ENCODE measurements around the gene HOXA10. TPM values are rescaled to one million over a fixed set of nuclear protein-coding genes. Genes with fewer than 3 reads are reported as not detected.
A peak's percentile ranks its signal among the peaks of the same experiment; 100 is the strongest.

HOXA10 gene
- total and polyA plus RNA-seq, 9 donors: 21.2 to 36.0 (median 30.4) TPM

DNA sequence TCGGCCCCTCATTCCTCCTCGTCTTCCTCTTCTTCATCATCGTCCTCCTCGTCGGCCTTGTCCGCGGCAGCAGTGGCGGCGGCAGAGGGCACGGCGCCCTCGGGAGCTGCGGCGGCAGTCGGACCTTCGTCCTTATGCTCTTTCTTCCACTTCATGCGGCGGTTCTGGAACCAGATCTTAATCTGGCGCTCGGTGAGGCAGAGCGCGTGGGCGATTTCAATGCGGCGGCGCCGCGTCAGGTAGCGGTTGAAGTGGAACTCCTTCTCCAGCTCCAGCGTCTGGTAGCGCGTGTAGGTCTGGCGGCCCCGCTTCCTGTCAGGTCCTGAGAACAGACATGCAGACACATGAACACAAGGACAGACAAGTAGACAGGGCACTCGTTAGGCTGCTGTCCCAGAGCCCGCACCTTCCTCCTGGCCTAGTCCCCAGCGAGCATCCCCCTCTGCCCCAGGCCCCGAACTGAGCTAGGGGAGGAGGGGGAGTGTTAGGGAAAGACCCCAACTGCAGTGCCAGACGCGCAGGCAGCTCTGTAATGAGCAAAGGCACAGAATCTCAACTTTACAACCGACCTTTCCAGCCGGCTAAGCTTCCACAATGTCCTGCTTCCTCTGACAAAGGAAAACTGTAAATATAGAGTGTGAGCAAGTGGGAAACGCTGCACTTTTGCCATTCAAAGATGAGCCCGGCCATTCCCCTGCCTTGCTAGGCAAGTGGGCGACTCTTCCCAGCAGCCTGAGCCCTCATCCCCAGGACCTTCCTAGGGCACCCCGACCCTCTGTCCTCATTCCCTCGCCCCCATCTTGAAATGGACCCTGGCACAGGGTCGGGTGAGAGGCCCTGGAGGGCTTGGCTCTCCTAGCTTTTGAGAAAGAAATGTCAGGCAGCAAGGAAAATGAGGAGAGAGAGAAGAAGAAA lies 19.0 kb downstream of the HOXA10 start:
- H3K27me3 ChIP-seq (ENCODE audit: control insufficient read depth, insufficient read depth, low read length): peaks cover 80% of the 10 kb centered on the region
- H3K27ac ChIP-seq (ENCODE audit: low read length): peak overlapping the region; percentile 92
- DNase-seq: no peak
- H3K9me3 ChIP-seq (replicated peaks; ENCODE audit: control insufficient read depth, low read depth, low read length): no peaks in the 10 kb centered on the region
- H3K4me1 ChIP-seq (ENCODE audit: control insufficient read depth, insufficient read depth, low read length): peaks cover 76% of the 10 kb centered on the region
- H3K36me3 ChIP-seq (ENCODE audit: control insufficient read depth, insufficient read depth, low read length): peaks cover 10% of the 10 kb centered on the region
- H3K4me3 ChIP-seq (ENCODE audit: low read length): peak overlapping the region; percentile 60
- WGBS (ENCODE audit: insufficient coverage): 46% methylated on average over 36 of the region's 48 CpGs

DNA sequence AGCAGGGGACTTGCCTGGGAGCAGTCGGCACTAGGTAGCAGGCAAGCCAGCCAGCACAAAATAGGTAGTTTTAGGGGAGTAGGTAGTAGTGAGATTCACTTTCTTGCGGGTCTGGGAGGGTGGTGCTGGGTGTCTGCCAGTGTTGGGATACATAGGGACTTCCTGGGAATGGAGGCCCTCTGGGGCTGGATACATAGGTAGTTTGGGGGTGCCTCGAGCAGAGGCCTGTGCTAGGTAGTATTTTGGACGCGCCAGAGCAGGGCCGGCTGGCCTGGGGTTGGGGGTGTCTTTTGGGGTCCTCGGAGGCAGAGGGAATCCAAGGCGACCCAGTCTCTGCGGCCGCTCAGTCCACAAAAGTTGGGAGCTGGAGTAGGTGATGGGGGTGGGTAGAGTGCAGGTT lies 19.8 kb downstream of the HOXA10 start:
- no peak overlapping the region for H3K4me3 ChIP-seq (ENCODE audit: low read length)
- H3K4me1 ChIP-seq (ENCODE audit: control insufficient read depth, insufficient read depth, low read length): peaks cover 75% of the 10 kb centered on the region
- DNase-seq: no peak
- WGBS (ENCODE audit: insufficient coverage): 85% methylated on average over 4 of the region's 10 CpGs
- H3K9me3 ChIP-seq (replicated peaks; ENCODE audit: control insufficient read depth, low read depth, low read length): no peaks in the 10 kb centered on the region
- H3K27me3 ChIP-seq (ENCODE audit: control insufficient read depth, insufficient read depth, low read length): peaks cover 77% of the 10 kb centered on the region
- H3K27ac ChIP-seq (ENCODE audit: low read length): peak overlapping the region; percentile 92
- H3K36me3 ChIP-seq (ENCODE audit: control insufficient read depth, insufficient read depth, low read length): peaks cover 10% of the 10 kb centered on the region

DNA sequence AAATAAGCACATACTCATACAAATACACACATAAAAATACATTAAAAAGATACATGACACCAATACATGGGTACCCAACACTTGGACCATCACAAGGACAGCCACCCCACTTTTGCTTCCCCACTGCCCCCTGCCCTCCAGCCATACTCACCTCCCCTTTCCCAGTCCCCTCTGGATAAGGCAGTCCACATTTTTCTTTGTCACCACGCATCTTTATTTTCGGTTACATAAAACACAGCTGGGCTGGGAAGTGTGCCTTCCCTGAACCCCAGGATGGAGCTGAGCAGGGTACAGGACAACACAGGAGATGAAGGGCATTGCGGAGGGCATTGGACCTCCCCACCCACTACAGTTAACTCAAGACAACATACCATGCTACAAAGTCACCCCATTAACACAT lies 20.6 kb downstream of the HOXA10 start:
- no peaks in the 10 kb centered on the region for H3K9me3 ChIP-seq (replicated peaks; ENCODE audit: control insufficient read depth, low read depth, low read length)
- WGBS (ENCODE audit: insufficient coverage): 100% methylated on average over 2 of the region's 3 CpGs

DNA sequence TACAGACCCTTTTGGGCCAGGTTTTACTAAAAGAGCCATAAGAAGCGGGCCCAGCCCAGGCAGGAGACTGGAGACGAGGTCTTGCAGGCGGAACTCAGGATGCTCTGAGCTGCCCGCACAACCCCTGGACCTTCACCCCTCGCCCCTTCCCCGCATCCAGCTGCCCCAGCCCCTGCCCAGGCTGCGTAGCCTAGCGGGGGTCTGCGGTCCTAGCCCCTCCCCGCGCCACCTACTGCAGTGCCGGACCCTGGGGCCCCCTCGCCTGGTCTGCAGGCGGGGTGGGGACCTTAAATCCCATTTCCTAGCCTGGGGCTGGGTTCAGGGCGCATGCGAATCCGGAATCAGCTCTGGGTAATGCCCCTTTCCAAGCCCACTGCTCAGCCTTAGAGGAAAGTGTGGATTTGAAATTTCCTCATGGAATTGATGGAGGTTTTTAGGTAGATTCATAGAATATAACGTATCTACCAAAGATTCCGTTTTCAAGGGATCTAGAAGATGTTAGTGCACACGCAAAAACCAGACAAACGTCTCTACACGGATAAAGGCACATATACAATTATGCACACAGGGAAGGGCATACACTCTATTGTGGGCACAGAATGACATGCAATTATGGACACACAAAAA lies 21.2 kb downstream of the HOXA10 start:
- 34% methylated on average over 17 of the region's 22 CpGs for WGBS (ENCODE audit: insufficient coverage)
- H3K27me3 ChIP-seq (ENCODE audit: control insufficient read depth, insufficient read depth, low read length): peaks cover 71% of the 10 kb centered on the region
- peak overlapping the region; percentile 94 for H3K27ac ChIP-seq (ENCODE audit: low read length)
- H3K4me1 ChIP-seq (ENCODE audit: control insufficient read depth, insufficient read depth, low read length): peaks cover 81% of the 10 kb centered on the region
- H3K9me3 ChIP-seq (replicated peaks; ENCODE audit: control insufficient read depth, low read depth, low read length): no peaks in the 10 kb centered on the region
- peak overlapping the region; percentile 79 for H3K4me3 ChIP-seq (ENCODE audit: low read length)
- no peak for DNase-seq
- H3K36me3 ChIP-seq (ENCODE audit: control insufficient read depth, insufficient read depth, low read length): peaks cover 10% of the 10 kb centered on the region

More for the DNA sequence above, 20.6 kb downstream of the HOXA10 start:
- H3K27ac ChIP-seq (ENCODE audit: low read length): no peak overlapping the region
- no peak for DNase-seq
- peaks cover 77% of the 10 kb centered on the region for H3K4me1 ChIP-seq (ENCODE audit: control insufficient read depth, insufficient read depth, low read length)
- peaks cover 10% of the 10 kb centered on the region for H3K36me3 ChIP-seq (ENCODE audit: control insufficient read depth, insufficient read depth, low read length)
- no peak overlapping the region for H3K4me3 ChIP-seq (ENCODE audit: low read length)
- H3K27me3 ChIP-seq (ENCODE audit: control insufficient read depth, insufficient read depth, low read length): peaks cover 70% of the 10 kb centered on the region

DNA sequence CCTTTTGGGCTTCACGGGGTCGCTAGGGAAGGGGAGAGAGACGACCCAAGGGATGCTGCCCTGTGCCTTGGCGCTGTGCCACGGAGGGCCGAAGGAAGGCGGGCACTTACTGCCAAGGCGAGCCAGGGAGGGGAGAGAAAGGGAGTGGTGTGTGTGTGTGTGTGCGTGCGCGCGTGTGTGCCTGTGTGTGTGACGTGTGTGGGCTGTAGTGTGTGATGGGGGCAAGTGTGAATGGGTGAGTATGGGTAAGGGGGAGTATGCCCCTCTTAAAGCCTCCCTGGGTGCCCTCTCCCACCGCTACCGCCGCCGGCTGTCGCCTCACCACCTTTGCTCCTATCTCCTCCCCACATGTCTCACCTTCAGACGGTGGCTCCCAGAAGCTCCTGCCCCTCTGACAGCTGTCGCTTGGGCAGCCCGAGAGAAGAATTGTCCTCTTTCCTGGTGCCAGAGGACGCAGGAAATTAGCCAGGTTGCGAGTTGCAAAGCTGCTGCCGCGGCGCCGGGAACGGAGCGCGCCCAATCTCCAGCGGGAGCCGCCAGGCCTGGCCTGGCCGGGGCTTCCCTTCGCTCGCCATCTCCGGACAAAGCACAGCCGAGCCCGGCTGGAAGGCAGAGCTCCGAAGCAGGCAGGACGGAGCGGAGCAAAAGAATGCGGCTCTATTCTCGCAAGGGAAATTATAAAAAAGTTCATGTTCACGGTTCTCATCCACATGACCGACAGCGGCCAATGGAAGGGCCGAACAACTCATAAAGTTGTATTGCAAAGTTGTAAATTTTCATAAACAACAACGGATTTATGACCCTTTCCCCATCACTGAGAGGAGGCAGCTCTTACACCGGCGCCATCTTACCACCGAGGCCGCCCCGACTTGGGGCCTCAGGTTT lies 21.9 kb downstream of the HOXA10 start, which contains the start of gene HOXA3:
Gene HOXA3 (minus strand): TSS at position 653 of the 885 bp plus-strand sequence. CDS start 41,943 bp downstream, outside the sequence.
- Histone ChIP-seq H3K27ac (ENCODE audit: low read length) (peak within 1 kb of the TSS; percentile 94), H3K4me1 (ENCODE audit: control insufficient read depth, insufficient read depth, low read length) (peaks cover 81% of the 10 kb centered on the region), H3K9me3 (replicated peaks; ENCODE audit: control insufficient read depth, low read depth, low read length) (no peaks in the 10 kb centered on the region), H3K36me3 (ENCODE audit: control insufficient read depth, insufficient read depth, low read length) (peaks cover 10% of the 10 kb centered on the region), H3K27me3 (ENCODE audit: control insufficient read depth, insufficient read depth, low read length) (peaks cover 67% of the 10 kb centered on the region), H3K4me3 (ENCODE audit: low read length) (peak within 1 kb of the TSS; percentile 79)
- DNase-seq: peak; percentile 94
- WGBS (ENCODE audit: insufficient coverage): 2% methylated on average over 42 of the region's 53 CpGs

DNA sequence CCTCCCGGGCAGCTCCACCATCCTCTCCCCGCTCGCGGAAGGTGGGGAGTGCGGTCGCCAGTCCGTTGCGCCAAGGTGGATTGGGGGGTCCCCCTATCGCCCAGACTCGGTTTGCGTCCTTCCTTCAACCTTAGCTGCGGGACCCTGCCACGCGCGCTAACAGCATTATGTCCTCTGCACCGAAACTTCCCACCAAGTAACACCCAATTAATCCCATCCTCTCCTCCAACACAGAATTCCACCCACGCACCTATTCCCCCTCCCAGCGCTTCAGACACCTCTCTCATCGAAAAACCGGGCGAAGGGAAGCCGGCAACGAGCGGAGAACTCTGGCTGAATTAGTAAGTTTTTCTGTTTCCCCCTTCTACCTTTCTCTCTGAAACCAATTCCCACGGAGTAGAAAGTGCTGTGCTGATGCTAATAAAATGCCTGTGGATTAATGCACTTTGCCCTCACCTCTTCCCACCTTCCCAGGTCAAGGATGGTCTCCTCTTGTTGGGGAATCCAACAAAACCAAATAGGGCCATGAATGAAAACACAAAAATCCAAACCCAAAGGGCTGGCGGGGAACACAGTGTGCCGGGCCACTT lies 22.7 kb downstream of the HOXA10 start:
- Histone ChIP-seq H3K9me3 (replicated peaks; ENCODE audit: control insufficient read depth, low read depth, low read length) (no peaks in the 10 kb centered on the region), H3K4me3 (ENCODE audit: low read length) (peak overlapping the region; percentile 79), H3K27ac (ENCODE audit: low read length) (peak overlapping the region; percentile 94), H3K4me1 (ENCODE audit: control insufficient read depth, insufficient read depth, low read length) (peaks cover 84% of the 10 kb centered on the region), H3K36me3 (ENCODE audit: control insufficient read depth, insufficient read depth, low read length) (peaks cover 14% of the 10 kb centered on the region), H3K27me3 (ENCODE audit: control insufficient read depth, insufficient read depth, low read length) (peaks cover 68% of the 10 kb centered on the region)
- no peak for DNase-seq
- 2% methylated on average over 19 of the region's 27 CpGs for WGBS (ENCODE audit: insufficient coverage)

DNA sequence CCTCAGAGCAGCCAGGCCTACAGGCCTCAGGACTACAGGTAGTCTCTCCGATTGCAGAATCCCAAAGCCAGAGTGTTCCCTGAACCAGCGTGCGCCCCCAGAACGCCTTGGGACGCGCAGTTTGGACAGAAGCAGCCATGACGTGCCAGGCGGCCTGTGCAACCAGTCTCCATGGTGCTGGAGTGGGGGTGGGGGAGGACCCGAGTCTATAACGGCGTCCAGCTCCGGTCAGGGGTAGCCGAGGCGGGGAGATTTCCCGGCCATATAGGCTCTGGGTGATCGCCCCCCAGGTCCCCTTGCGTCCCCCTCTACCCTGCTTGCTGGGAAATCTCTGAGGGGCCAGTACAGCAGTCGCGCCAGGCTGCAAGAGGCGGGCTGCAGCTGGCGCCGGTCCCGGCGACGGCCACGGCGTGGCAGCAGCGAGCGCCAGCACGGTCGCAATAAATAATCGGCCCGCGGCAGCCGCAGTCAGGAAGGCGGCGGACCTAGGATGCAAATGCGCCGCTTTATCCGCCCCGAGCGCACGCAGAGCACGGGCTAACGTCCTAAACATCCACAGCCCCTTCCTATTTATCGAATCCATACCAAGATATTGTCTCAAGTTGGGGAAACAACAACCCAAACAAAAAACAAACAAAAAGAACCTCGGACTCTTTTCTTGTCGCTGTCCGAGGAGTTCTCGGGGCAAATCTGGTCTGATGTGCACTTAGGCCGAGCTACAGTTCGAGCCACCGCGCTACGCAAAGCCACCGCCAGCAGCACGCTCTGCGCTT lies 23.4 kb downstream of the HOXA10 start:
- Histone ChIP-seq H3K27ac (ENCODE audit: low read length) (peak overlapping the region; percentile 94), H3K4me1 (ENCODE audit: control insufficient read depth, insufficient read depth, low read length) (peaks cover 88% of the 10 kb centered on the region), H3K4me3 (ENCODE audit: low read length) (peak overlapping the region; percentile 79), H3K9me3 (replicated peaks; ENCODE audit: control insufficient read depth, low read depth, low read length) (no peaks in the 10 kb centered on the region), H3K27me3 (ENCODE audit: control insufficient read depth, insufficient read depth, low read length) (peaks cover 65% of the 10 kb centered on the region), H3K36me3 (ENCODE audit: control insufficient read depth, insufficient read depth, low read length) (peaks cover 16% of the 10 kb centered on the region)
- WGBS (ENCODE audit: insufficient coverage): 2% methylated on average over 53 of the region's 58 CpGs
- peak; percentile 92 for DNase-seq

DNA sequence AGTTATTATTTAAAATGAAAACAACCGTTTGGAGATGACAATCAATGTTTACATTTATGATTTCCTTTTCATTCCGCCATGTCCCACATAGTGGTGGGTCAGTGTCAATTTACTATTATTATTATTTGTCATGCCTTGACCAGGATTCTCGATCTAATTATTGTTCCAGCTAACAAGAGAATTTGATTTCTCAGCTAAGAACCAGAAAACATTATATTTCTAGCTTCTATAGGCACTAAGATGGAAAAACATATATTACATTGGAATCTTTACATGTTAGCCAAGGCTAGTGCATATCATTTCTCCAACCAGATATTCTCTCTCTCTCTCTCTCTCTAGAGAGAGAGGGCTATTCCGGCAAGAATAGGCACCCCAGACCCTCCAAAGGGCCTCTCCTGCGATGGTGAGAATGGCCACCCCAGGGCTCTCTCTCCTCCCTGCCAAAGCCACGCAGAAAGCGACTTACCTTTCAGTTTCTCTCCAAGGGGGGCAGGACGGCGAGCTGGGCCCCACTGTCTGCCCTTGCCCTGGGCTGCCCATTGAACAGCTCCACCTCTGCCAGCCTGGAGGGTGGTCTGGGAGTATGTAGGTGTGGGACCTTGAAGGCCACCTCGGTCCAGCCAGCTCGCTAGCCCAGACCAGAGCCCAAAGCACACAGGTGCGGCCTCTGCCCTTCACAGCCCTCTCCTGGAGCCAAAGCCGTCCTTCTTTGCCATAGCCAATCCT lies 24.1 kb downstream of the HOXA10 start:
- peaks cover 63% of the 10 kb centered on the region for H3K27me3 ChIP-seq (ENCODE audit: control insufficient read depth, insufficient read depth, low read length)
- 31% methylated on average over 7 of the region's 13 CpGs for WGBS (ENCODE audit: insufficient coverage)
- H3K9me3 ChIP-seq (replicated peaks; ENCODE audit: control insufficient read depth, low read depth, low read length): no peaks in the 10 kb centered on the region
- H3K4me3 ChIP-seq (ENCODE audit: low read length): peak overlapping the region; percentile 79
- peaks cover 87% of the 10 kb centered on the region for H3K4me1 ChIP-seq (ENCODE audit: control insufficient read depth, insufficient read depth, low read length)
- H3K27ac ChIP-seq (ENCODE audit: low read length): peak overlapping the region; percentile 94
- DNase-seq: no peak
- peaks cover 22% of the 10 kb centered on the region for H3K36me3 ChIP-seq (ENCODE audit: control insufficient read depth, insufficient read depth, low read length)
